Hematopoietic multipotent progenitor cell treated with erythropoietin and hydrocortisone succinate and interleukin-3 and kit ligand, for 17 days (in vitro differentiated cells): ENCODE data around the gene ZNF526.
"Not testable (repeated sequence)": the region's sequence is repeated elsewhere in the genome, so short reads cannot be mapped to it uniquely, and the experiment has no call there.

Experiments
- DNase-seq: peaks from one replicate; pipeline ENCODE4 v3.0.0-alpha.2; 2015; ENCODE audit warnings: low spot score

Gene ZNF526

DNA sequence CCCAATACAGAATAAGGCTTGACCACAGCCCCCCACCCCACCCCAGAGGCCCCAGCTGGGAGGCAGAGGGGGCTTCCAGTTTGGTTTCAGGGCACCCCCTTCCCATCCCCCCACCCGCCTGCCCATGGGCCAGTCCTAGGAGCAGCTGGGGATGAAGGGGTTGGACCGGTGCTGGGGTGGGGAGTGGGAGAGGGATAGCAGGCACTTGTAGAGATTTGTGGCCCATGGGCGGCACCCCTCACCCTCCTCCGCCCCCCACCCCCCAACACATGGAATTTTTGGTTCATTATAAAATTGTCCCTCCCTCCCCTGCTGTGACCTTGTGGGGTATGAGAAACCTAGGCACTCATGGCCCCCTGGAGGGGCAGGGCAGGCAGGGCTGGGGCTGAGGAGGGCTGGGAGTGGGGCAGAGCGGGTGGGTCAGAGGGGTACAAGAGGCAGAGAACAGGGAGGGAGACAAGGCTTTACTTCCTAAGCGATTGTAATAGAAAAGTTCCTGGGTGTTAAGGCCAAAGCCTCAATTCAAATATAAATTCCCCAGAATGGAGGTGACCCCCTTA, 27.6 kb downstream of the ZNF526 start:
- no peak for DNase-seq

DNA sequence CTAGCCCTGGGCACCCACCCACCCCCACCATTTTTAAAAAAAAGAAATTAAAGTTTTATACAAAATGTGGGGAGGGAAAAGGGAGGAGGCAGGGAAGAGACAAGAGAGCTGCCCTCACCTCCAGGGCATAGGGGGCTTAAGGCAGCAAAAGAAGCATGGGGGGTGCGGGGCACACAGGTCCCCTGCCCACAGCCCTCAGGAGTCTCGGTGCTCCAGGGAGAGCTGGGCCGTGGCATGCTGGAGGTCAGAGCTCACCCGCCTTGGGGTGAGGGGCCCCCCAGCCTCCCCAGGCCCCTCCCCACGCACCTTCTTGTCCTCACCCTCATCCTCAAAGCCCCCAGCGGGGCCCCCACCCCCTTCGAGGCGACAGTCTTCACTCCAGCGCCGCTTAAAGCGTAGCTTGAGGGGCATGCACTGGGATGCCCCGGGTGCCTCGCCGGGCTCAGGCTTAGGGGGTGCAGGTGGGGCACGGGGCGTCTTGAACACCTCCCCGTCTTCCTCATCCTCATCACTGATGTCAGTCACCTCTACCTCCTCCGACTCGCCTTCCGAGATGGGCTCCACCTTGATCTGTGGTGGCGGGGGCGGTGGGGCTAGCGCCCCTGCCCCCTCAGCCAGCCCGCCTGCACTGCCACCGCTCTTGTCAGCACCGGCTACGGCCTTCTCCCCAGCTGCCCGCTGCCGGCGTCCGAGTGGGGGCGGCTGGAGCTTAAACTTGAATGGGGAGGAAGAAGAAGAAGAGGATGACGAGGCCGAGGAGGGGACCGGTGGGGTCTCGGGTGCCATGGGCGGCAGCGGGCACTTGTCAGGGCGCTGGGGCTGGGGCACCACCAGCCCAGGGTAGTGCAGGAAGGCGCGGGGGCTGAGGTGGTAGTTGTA, 28.4 kb downstream of the ZNF526 start:
- no peak for DNase-seq

DNA sequence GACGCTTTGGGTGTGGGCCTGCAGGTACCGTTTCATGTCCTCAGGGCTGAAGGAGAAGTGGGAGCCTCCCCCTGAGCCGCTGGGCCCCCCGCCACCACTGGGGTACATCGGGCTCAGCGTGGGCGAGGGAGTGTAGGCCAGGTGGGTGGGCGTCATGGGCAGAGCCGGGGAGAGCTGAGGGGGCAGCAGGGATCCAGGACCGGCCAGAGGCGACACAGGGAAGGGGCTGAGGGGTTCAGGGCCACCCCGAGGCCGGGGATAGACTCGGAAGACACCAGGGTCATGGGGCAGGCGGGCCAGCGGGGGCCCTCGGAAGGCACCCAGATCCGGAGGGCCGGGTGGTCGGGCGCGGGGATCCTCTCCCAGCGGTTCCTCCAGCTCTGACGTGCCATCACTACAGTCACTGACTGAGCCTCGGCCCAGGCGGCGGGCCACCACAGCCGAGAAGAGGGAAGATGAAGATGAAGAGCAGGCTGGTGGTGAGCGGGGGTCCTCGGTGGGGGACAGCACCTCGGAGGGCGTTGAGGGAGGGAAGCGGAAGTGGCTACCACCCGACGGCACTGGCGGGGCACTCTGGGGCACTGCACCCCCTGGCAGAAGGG, 29.1 kb downstream of the ZNF526 start:
- no peak for DNase-seq

DNA sequence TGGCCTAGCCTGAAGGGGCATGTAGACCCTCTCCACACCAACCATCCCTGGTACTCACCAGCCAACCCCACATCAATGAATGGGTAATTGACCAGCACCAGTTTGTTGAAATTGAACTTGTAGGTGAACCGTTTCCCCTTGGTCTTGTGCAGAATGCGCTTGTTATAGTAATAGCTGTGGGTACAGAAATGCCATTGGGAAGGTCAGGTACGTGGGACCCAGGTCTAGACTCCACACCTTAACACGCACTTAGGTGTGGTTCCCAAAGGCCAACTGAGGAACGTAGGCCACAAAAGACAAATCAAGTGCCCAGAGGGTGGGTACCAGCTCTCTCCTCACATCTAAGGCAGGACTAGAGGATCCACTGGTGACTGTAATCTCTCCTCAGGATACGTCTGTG, 29.7 kb downstream of the ZNF526 start:
- no peak for DNase-seq

DNA sequence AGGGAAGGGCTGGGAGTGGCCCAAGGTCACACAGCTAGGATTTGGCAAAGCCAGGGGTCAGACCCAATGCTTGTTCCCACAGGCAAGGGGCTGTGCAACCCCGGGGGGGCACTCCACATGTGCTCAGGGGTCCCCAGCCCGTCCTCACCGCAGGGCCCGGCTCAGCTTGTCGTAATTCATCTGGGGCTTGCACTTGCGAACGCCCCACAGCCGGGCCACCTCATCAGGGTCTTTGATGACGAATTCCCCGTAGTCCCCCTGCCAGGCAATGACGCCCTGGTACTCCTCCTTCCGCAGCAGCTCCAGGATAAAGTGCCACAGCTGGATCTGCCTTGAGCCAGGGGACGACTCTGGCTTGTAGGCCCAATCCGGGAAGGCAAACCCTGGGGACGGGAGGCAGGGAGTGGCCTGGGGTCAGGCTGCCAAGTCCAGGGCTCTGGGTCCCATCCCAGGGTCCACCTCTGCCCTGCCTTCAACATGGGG, 30.1 kb downstream of the ZNF526 start:
- no peak for DNase-seq

DNA sequence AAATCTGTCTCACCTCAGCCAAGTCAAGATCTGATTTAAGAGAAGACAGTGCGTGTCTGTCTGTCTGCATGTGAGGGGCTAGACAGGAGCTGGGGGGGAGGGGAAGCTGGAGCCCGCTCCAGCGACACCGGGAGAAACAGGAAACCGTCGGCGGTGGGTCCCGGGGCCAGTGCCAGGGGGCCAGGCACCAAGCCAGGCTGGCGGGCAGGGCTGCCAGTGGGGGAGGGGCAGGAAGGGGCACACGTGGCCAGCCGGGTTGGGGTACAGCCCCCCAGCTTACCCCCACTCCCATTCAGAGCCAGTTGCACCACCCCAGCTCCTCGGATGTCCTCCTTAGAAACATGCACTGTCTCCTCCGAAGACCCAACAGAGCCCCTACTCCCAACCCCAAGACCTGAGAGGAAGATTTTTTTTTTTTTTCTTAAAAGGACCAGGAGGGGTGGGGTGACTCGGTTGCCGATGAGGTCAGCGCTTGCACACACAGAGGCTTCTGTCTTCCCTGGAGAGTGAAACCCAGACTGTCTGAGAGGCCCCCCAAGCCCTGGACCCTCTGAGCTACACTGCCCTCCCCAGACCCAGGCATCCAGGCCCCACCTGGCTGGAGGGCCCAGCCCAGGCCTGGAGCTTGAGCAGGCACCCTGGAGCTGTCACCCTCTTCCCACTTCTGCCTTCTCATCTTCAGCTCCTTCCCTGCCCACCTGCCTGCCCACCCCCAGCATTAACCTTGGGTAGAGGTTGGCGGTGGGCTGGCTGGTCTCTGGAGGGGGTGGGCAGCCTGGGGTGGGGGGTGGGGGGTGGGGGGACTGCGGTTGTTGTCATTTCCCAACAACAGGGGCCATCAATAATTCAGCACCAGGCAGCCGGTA, 30.8 kb downstream of the ZNF526 start:
- DNase-seq = no peak

DNA sequence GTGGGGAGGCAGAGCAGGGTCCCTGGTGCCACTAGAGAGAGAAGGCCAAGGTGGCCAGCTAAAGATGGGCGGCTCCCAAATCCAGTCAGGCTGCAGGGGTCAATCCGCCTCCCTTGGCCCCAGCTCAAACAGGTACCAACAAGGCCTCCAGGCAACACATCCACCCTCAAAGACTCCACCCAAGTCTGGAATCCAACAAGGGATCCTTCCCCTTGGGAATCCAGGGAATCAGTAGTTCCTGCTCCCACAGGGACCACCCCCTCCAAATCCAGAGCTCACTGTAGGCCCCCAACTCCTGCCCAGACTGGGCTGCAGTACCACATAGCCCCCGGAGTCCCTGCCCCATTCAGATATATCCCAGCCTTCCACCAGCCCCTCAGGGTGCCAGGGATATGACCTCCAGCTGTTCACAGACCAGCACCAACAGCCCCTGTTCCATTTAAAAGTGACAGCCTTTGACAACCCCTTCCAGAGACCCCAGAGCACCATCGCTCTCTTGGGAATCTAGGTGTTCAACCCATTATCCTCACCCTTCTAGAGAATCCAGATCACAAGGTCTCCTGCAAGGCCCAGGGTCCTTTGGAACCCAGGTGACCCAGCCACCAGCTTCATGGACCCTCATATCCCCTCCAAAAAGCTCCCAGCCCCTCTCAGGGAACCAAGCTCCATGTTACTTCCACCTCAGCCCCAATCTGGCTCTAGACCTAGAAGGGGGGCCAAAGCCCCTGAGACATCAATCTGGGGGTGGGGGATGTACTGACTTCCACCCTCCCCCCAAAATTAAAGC, 31.7 kb downstream of the ZNF526 start:
- peak; percentile 8 for DNase-seq

DNA sequence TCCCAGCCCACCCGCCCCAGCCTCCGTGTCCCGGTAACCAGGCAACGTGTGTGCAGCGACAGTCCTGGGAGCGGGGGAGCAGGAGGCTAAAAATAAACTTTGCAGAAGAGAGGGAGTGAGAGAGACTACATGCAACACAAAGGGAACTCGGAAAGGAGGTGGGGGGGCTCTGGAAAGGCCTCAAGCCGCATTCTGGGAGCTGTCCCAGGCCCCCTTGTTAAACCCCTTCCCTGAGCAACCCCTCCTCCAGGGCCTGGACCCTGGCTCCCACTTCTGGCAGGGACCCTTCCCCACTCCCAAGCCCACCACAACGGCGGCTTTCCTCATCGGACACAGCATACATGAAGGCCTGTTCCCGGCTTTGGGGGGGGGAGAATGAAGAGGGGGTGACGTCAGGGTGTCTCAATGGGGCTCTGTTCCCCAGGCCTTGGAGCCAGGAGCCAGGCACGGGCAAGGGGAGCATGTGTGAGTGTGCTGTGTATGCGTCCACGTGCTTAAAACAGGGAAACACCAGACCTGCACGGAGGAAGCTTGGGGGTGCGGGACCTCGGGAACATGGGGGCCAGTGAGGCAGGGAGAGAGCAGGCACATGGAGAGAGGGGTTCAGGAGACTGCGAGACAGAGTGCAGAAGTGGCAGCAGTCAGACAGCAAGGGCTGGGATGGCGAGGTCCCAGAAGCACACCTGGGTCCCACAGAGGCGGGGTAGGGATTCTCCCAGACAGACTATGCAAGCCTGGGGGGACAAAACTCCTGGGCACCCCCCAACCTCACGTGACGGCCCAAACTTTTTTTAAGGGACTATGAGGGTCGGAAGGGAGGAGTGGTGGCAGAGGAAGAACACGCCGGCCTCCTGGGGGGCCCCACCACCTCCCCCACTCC, 32.5 kb downstream of the ZNF526 start:
- no peak for DNase-seq

DNA sequence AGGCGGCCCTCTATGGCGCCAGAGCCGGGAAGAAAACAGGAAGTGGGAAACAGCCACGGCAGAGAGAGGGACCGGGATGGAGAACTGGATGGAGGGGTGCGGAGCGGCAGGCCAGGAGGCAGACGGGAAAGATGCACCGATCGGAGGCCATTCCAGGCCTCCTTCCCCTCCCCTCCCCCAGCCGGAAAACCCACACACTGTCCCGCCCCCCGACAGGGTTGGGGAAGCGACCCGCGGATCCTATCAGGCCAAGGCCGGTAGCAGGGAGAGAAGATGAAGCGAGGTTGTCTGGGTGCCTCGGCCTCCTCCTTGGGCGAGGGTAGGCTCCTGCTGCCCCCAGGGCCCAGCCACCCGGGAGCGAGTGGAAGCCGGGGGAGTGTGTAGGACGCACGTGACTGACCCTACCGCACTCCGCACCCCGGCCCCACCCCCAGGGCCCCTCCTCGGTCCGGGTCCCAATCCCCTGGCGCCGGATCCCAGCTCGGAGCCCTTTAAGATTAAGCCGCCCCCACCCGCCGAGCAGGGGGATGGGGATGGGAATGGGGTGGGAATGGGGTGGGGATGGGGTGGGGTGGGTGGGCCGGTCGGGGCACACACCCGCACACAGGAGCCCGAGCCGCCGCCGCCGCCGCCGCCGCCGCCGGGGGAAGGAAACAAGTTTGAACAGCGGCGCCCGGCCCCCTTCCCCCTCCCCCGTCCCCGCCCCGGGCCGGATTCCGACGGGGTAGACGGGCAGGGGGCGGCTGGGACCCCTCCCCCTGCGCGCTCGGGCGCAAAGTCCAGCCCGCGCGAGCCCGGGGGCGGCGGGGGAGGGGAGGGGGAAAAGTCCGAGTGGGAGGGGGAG, 33.4 kb downstream of the ZNF526 start:
- DNase-seq = peak; percentile 50

DNA sequence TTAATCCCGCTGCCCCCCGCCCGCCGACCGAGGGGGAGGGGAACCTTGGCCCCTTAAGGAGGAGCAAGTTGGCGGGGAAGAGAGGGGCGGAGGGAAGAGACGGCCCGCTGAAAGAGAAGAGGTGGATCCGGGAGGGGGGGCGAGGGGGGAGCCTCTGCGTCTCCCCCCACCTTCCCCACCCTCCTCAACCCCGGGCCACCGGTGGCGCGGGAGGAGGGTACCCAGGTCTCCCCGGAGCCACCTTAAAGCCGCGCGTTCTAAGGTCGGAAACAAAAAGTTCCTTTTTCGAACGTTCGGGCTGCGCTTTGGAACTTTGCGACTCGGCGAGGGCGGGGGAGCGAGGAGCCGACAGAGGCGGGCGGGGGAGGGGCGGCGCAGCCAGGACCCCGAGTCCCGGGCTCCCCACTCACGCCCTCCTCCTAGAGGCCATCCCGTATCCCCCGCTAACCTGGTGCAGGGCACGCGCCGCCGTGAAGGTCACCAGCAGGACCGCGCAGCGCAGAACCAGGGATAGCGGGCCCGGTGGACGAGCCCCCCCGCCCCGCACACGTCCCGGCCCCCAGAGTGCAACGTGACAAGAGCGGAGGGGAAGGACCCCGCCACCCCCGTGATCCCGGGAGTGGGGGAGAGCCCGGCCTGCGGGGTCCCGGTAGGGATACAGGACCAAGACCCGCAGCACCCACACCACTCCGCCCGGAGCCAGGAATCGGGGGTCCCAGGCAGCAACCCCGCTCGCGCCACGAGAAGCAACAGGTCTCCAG, 34.2 kb downstream of the ZNF526 start:
- peak; percentile 51 for DNase-seq

DNA sequence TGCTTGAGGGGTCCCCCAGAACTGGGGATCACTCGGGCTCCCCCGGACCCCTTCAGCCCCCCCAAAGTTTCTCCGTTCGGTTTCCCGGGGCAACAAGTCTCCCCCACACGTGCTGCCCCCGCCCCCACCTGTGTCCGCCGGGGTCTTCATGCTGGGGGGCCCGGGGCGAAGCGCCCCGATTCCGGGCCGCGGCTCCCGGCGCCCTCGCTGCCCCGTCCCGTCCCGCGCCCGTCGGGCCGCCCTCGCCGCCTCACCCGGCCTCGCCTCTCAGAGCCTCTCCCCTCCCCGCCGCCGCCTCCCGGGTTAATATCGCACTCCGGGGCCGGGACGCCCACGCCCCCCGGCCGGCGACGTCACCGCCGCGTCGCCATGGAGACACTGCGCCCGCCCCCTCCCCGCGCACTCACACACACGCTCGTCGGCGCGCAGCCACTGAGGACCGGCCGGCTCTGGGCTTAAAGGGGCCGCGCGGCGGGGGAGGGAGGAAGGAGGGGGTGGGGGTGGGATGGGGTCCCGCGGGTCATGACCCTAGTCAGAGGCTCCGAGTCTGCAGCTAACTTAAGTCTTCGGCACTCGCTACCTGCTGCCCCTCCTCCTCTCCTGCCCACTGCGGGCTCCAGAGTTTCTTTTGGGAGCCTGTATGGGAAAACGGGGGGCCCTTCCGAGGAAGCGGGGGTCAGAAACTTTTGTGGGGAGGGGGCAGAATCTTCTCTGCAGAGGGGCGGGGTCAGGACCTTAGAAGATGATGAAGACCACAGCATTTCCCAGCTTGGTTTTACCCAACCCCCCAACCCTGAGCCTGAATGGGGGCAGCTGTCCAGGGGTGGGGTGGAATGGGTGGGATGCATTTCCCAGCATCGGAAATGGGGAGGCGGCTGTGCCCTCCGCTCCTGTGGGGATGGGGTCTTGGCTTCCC, 35.0 kb downstream of the ZNF526 start, which contains the start of gene ERF:
TSS of gene ERF (minus strand) at position 279 of the 916 bp plus-strand sequence. CDS start at position 150, 129 bp downstream.
- DNase-seq = peak; percentile 87

DNA sequence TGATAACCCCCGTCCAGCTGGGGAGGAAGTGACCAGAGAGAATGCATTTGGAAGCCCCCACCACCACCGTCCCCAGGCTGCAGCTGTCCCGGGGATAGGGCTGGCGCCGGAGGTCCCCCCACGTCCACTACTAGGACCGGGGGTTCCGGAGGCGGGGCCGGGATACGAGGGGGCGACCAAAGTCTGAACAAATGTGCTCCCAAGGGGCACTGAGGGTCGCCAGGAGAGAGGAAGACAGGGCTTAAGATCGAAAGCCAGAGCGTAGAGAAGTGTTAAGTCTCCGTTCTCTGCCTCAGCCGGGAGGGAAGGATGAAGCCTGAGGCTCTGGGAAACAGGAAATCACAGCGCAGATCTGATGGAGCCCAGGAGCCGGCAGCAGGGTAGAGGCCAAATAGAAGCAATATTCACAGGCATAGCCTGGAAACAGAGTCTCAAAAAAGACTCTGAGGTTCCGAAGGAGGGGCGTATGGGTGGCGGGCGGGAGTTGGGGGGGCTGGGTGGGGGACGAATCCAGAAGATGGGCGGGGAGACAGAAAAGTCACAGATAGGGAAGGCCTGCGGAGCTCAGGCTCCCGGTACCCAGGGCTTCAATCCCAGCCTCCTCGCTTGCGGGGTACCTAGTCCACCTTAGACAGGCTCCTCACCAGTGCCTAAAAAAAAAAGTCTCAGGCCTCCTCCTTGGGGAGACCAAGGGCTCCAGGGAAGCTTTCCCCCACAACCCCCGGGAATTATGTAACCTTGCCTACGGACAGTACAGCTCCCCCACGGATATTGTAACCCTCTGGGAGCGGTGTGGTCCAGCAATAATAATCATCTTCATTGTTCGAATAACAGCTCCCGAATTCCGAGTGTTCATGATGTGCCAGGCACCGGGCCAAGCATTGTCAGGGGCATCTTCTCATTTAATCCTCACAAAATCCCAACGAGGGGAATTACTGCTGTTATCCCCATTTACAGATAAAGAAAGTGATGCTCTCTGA, 35.9 kb downstream of the ZNF526 start:
- peak; percentile 12 for DNase-seq

DNA sequence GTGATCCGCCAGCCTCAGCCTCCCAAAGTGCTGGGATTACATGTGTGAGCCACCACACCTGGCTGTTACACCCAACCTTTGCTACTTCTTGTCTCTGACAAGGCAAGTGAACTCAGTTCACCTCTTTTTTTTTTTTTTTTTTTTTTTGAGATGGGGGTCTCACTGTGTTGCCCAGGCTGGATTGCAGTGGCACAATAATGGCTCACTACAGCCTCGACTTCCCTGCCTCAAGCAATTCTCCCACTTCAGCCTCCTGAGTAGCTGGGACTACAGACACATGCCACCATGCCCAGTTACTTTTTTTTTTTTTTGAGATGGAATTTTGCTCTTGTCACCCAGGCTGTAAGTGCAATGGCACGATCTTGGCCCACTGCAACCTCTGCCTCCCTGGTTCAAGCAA, 37.7 kb downstream of the ZNF526 start:
- not testable (repeated sequence) for DNase-seq

DNA sequence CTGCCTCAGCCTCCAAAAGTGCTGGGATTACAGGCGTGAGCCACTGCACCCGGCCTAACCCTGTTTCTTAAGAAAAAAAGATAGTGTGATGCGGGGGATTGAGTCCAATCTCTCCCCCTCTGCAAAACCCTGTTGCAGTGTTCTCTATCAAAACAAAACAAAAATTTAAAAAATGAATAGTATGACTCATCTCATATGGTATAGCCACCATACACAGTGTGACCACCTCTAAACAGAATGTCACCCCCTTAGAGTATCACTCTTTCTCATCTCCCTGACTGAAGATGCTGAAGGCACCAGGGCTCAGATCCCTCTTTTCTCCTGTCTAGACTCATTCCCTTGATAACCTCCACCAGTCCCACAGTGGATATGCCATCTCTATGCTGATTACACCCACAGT, 41.7 kb downstream of the ZNF526 start:
- no peak for DNase-seq

DNA sequence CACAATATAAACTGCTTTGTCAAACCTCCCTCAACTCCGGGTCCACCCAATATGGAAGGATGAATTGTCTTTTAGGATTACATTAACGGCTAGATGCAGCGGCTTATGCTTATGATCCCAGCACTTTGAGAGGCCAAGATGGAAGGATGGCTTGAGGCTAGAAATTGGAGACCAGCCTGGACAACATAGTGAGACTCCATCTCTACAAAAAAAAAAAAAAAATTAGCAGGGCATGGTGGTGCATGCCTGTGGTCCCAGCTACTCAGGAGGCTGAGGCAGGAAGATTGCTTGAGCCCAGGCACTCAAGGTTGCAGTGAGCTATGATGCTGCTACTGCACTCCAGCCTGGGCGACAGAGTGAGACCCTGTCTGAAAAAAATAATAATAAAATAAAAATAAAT, 46.0 kb downstream of the ZNF526 start:
- not testable (repeated sequence) for DNase-seq
